ENCODE data around the gene MPRIP. TPM values are rescaled to one million over a fixed set of nuclear protein-coding genes. Genes with fewer than 3 reads are reported as not detected.

MPRIP gene
- total RNA-seq, 1 experiment from 2014 or later: 258 TPM

GRCh38 chr17:17179371-17179827 is 137.1 kb downstream of the MPRIP start:
- no peak for TF ChIP-seq JUND (IDR thresholded peaks at IDR 0.05)
- RAD21 ChIA-PET (ENCODE audit: low non-redundant PET in 1 of 2, low total read pairs in 2 of 2, uncharacterized antibody in 2 of 2, unreplicated experiment in 2 of 2): no interaction called here

GRCh38 chr17:17180141-17180603 is 137.9 kb downstream of the MPRIP start:
- Histone ChIP-seq H3K27ac (ENCODE audit: low read depth, low read length) (no peak overlapping the region), H3K27me3 (ENCODE audit: insufficient read depth, low read length) (no peaks in the 10 kb centered on the region), H3K4me3 (replicated peaks in 1 of 2; ENCODE audit: low read depth in 1 of 2, low read length in 2 of 2) (no peak overlapping the region), H3K9me2 (ENCODE audit: insufficient read depth) (no peaks in the 10 kb centered on the region), H4K20me1 (ENCODE audit: insufficient read depth) (no peaks in the 10 kb centered on the region), H3K9ac (ENCODE audit: low read length) (no peak overlapping the region), H3K36me3 (ENCODE audit: control insufficient read depth in 1 of 2, insufficient read depth in 2 of 2, low read length in 2 of 2) (peaks cover 39 to 51% of the 10 kb centered on the region in 2 experiments), H3K9me3 (ENCODE audit: control insufficient read depth in 1 of 2, insufficient read depth in 1 of 2, low read depth in 1 of 2, low read length in 2 of 2) (no peaks in the 10 kb centered on the region), H3K4me2 (ENCODE audit: low read length) (no peak overlapping the region), H3K4me1 (ENCODE audit: control insufficient read depth in 1 of 2, insufficient read depth in 2 of 2, low read length in 2 of 2) (no peaks in the 10 kb centered on the region), H3K79me2 (ENCODE audit: insufficient read depth, low read length) (no peaks in the 10 kb centered on the region), H2AFZ (ENCODE audit: low read depth, low read length, poor library complexity, severe bottlenecking) (no peak overlapping the region)
- RAD21 ChIA-PET (ENCODE audit: low non-redundant PET in 1 of 2, low total read pairs in 2 of 2, uncharacterized antibody in 2 of 2, unreplicated experiment in 2 of 2): no interaction called here
- POLR2A ChIA-PET: no interaction called here
- DNase-seq (ENCODE audit: low read depth, low spot score) (no peak), ATAC-seq (no peak)
- no TSS peak for BruUV-seq (replicated peaks)
- intact Hi-C loops (cut with micrococcal nuclease): no loop called here
- CTCF ChIA-PET: no interaction called here
- no peak for TF ChIP-seq EGR1 (IDR thresholded peaks at IDR 0.05; ENCODE audit: low read depth)
- TF ChIP-seq CBX3 (IDR thresholded peaks at IDR 0.05; ENCODE audit: low read depth): no peak
- no peak for TF ChIP-seq ZNF274 (IDR thresholded peaks at IDR 0.05; ENCODE audit: low read depth, low read length)
- no peak for TF ChIP-seq SP1 (IDR thresholded peaks at IDR 0.05; ENCODE audit: low read depth)
- TF ChIP-seq CTCF (IDR thresholded peaks at IDR 0.05 in 2 of 3, conservative IDR thresholded peaks at IDR 0.05 in 1 of 3; ENCODE audit: borderline replicate concordance in 1 of 3, insufficient read depth in 1 of 3, low read depth in 2 of 3, low read length in 2 of 3): no peak
- TF ChIP-seq FOSL1 (IDR thresholded peaks at IDR 0.05; ENCODE audit: low read depth): no peak
- no peak for TF ChIP-seq ATF3 (IDR thresholded peaks at IDR 0.05)
- no peak for TF ChIP-seq SRF (IDR thresholded peaks at IDR 0.05; ENCODE audit: low read depth)
- TF ChIP-seq SIN3A (IDR thresholded peaks at IDR 0.05; ENCODE audit: low read depth): no peak
- no peak for TF ChIP-seq JUND (IDR thresholded peaks at IDR 0.05)

More at GRCh38 chr17:17179371-17179827, 137.1 kb downstream of the MPRIP start:
- H2AFZ ChIP-seq (ENCODE audit: low read depth, low read length, poor library complexity, severe bottlenecking): no peak overlapping the region
- H4K20me1 ChIP-seq (ENCODE audit: insufficient read depth): no peaks in the 10 kb centered on the region
- no peaks in the 10 kb centered on the region for H3K4me1 ChIP-seq (ENCODE audit: control insufficient read depth in 1 of 2, insufficient read depth in 2 of 2, low read length in 2 of 2)
- H3K9me3 ChIP-seq (ENCODE audit: control insufficient read depth in 1 of 2, insufficient read depth in 1 of 2, low read depth in 1 of 2, low read length in 2 of 2): no peaks in the 10 kb centered on the region
- H3K9me2 ChIP-seq (ENCODE audit: insufficient read depth): no peaks in the 10 kb centered on the region
- no peak overlapping the region for H3K27ac ChIP-seq (ENCODE audit: low read depth, low read length)
- BruUV-seq (replicated peaks): no TSS peak
- intact Hi-C loops (cut with micrococcal nuclease): no loop called here
- no peak overlapping the region for H3K9ac ChIP-seq (ENCODE audit: low read length)
- peaks cover 42 to 57% of the 10 kb centered on the region in 2 experiments for H3K36me3 ChIP-seq (ENCODE audit: control insufficient read depth in 1 of 2, insufficient read depth in 2 of 2, low read length in 2 of 2)
- DNase-seq (ENCODE audit: low read depth, low spot score): no peak
- H3K4me2 ChIP-seq (ENCODE audit: low read length): no peak overlapping the region
- POLR2A ChIA-PET: no interaction called here
- no peak overlapping the region for H3K4me3 ChIP-seq (replicated peaks in 1 of 2; ENCODE audit: low read depth in 1 of 2, low read length in 2 of 2)
- CTCF ChIA-PET: no interaction called here
- no peaks in the 10 kb centered on the region for H3K27me3 ChIP-seq (ENCODE audit: insufficient read depth, low read length)
- H3K79me2 ChIP-seq (ENCODE audit: insufficient read depth, low read length): no peaks in the 10 kb centered on the region
- no peak for ATAC-seq
